ENCODE results near the gene DNMT3A. TPM values are rescaled to one million over a fixed set of nuclear protein-coding genes. Genes with fewer than 3 reads are reported as not detected.

Gene DNMT3A
- total RNA-seq, 2 experiments from 2014 or later: 87.1 to 87.6 TPM

- ChIA-PET POLR2A (no interaction called here), CTCF (interaction anchor here (3.2 to 3.9 kb wide), 2 partner anchors 12 to 32 kb away, joined by 15 to 52 read pairs; partner anchors contain the start of gene DNMT3A)
Observed at GRCh38 chr2:25374827-25375226, 33.1 kb upstream of the DNMT3A start.

- ChIA-PET POLR2A (interaction anchor here (0.6 kb wide), 1 partner anchor 137 kb away, joined by 3 read pairs; no protein-coding TSS in a partner anchor), CTCF (interaction anchor here (3.2 kb wide), 1 partner anchor 32 kb away, joined by 15 read pairs; the partner anchor contains the start of gene DNMT3A)
Observed at GRCh38 chr2:25374411-25374810, 32.7 kb upstream of the DNMT3A start.

GRCh38 chr2:25373269-25373981 lies 31.7 kb upstream of the DNMT3A start:
- POLR2A ChIA-PET: no interaction called here

GRCh38 chr2:25372405-25373268 lies 30.9 kb upstream of the DNMT3A start:
- CTCF ChIA-PET: interaction anchor here (1.1 to 2.9 kb wide), 3 partner anchors 9 to 11 kb away, joined by 3 to 16 read pairs (median 3); no protein-coding TSS in a partner anchor
- POLR2A ChIA-PET: no interaction called here

More at GRCh38 chr2:25373269-25373981, 31.7 kb upstream of the DNMT3A start:
- CTCF ChIA-PET: interaction anchor here (1.1 kb wide), 1 partner anchor 10 kb away, joined by 3 read pairs; no protein-coding TSS in a partner anchor

GRCh38 chr2:25371253-25372241 lies 29.8 kb upstream of the DNMT3A start:
- POLR2A ChIA-PET: interaction anchor here (0.6 kb wide), 1 partner anchor 69 kb away, joined by 3 read pairs; no protein-coding TSS in a partner anchor
- CTCF ChIA-PET: interaction anchor here (0.7 to 2.9 kb wide), 3 partner anchors 9 to 12 kb away, joined by 3 to 16 read pairs (median 4); no protein-coding TSS in a partner anchor

- ChIA-PET POLR2A (no interaction called here), CTCF (interaction anchor here (2.9 kb wide), 1 partner anchor 8 kb away, joined by 16 read pairs; no protein-coding TSS in a partner anchor)
Observed at GRCh38 chr2:25369876-25370275, 28.2 kb upstream of the DNMT3A start.

- POLR2A ChIA-PET: no interaction called here
- CTCF ChIA-PET: no interaction called here
Observed at GRCh38 chr2:25369439-25369838, 27.7 kb upstream of the DNMT3A start.

GRCh38 chr2:25368660-25369059 lies 26.9 kb upstream of the DNMT3A start:
- ChIA-PET POLR2A (no interaction called here), CTCF (no interaction called here)

- ChIA-PET CTCF (no interaction called here), POLR2A (no interaction called here)
Observed at GRCh38 chr2:25367296-25367695, 25.6 kb upstream of the DNMT3A start.

- POLR2A ChIA-PET: no interaction called here
- CTCF ChIA-PET: interaction anchor here (1.1 kb wide), 1 partner anchor 10 kb away, joined by 5 read pairs; no protein-coding TSS in a partner anchor
Observed at GRCh38 chr2:25366629-25367028, 24.9 kb upstream of the DNMT3A start.

GRCh38 chr2:25365241-25365640 lies 23.5 kb upstream of the DNMT3A start:
- CTCF ChIA-PET: interaction anchor here (0.5 to 4.6 kb wide), 7 partner anchors 11 to 79 kb away, joined by 3 to 52 read pairs (median 3); no protein-coding TSS in a partner anchor
- POLR2A ChIA-PET: interaction anchor here (0.7 kb wide), 1 partner anchor 11 kb away, joined by 4 read pairs; no protein-coding TSS in a partner anchor

GRCh38 chr2:25363733-25364132 lies 22.0 kb upstream of the DNMT3A start:
- ChIA-PET POLR2A (no interaction called here), CTCF (interaction anchor here (0.6 to 4.6 kb wide), 6 partner anchors 10 to 55 kb away, joined by 3 to 52 read pairs (median 7); partner anchors contain the start of gene DNMT3A)

GRCh38 chr2:25362434-25363145 lies 20.9 kb upstream of the DNMT3A start:
- ChIA-PET CTCF (interaction anchor here (0.6 to 4.6 kb wide), 25 partner anchors 9 to 789 kb away, joined by 3 to 52 read pairs (median 4); partner anchors contain the start of gene DNMT3A), POLR2A (interaction anchor here (0.6 to 1.6 kb wide), 6 partner anchors 9 to 867 kb away, joined by 4 to 9 read pairs (median 6); no protein-coding TSS in a partner anchor)

- CTCF ChIA-PET: interaction anchor here (0.6 to 4.6 kb wide), 24 partner anchors 9 to 789 kb away, joined by 3 to 52 read pairs (median 4); partner anchors contain the start of gene DNMT3A
Observed at GRCh38 chr2:25362049-25362433, 20.3 kb upstream of the DNMT3A start.

GRCh38 chr2:25361261-25362048 lies 19.7 kb upstream of the DNMT3A start:
- ChIA-PET POLR2A (interaction anchor here (0.6 to 1.6 kb wide), 6 partner anchors 8 to 841 kb away, joined by 3 to 9 read pairs (median 6); no protein-coding TSS in a partner anchor), CTCF (interaction anchor here (0.7 to 4.6 kb wide), 20 partner anchors 8 to 224 kb away, joined by 3 to 52 read pairs (median 6); partner anchors contain the start of gene DNMT3A)

More at GRCh38 chr2:25362049-25362433, 20.3 kb upstream of the DNMT3A start:
- POLR2A ChIA-PET: interaction anchor here (0.6 to 1.6 kb wide), 5 partner anchors 8 to 196 kb away, joined by 3 to 9 read pairs (median 6); no protein-coding TSS in a partner anchor

GRCh38 chr2:25358836-25359235 lies 17.1 kb upstream of the DNMT3A start:
- POLR2A ChIA-PET: interaction anchor here (0.7 kb wide), 1 partner anchor 1548 kb away, joined by 3 read pairs; no protein-coding TSS in a partner anchor
- CTCF ChIA-PET: interaction anchor here (1.0 to 1.9 kb wide), 2 partner anchors 18 to 60 kb away, joined by 3 to 4 read pairs; no protein-coding TSS in a partner anchor
